ENCODE data around the gene CNPPD1.

The CNPPD1 gene

GRCh38 chr2:219186754-219187456 is 10.2 kb upstream of the CNPPD1 start:
- Histone ChIP-seq H3K27ac (replicated peaks) (no peak overlapping the region), H3K4me3 (replicated peaks; ENCODE audit: insufficient read depth, low read length) (no peak overlapping the region), H3K27me3 (ENCODE audit: insufficient read depth, poor library complexity, severe bottlenecking) (no peaks in the 10 kb centered on the region)
- no peak for DNase-seq (ENCODE audit: low read depth in 1 of 2, low spot score in 1 of 2)
- TF ChIP-seq CTCF (IDR thresholded peaks at IDR 0.05; ENCODE audit: insufficient read depth, low read length) (no peak), SPI1 (IDR thresholded peaks at IDR 0.05; ENCODE audit: borderline replicate concordance, low read depth) (peak; percentile 26; the same call in 1 of the 2 replicates), POLR2AphosphoS5 (IDR thresholded peaks at IDR 0.05; ENCODE audit: low read depth) (no peak), GABPA (IDR thresholded peaks at IDR 0.05; ENCODE audit: low read depth) (no peak)
- TF ChIP-seq, protein P1, sequence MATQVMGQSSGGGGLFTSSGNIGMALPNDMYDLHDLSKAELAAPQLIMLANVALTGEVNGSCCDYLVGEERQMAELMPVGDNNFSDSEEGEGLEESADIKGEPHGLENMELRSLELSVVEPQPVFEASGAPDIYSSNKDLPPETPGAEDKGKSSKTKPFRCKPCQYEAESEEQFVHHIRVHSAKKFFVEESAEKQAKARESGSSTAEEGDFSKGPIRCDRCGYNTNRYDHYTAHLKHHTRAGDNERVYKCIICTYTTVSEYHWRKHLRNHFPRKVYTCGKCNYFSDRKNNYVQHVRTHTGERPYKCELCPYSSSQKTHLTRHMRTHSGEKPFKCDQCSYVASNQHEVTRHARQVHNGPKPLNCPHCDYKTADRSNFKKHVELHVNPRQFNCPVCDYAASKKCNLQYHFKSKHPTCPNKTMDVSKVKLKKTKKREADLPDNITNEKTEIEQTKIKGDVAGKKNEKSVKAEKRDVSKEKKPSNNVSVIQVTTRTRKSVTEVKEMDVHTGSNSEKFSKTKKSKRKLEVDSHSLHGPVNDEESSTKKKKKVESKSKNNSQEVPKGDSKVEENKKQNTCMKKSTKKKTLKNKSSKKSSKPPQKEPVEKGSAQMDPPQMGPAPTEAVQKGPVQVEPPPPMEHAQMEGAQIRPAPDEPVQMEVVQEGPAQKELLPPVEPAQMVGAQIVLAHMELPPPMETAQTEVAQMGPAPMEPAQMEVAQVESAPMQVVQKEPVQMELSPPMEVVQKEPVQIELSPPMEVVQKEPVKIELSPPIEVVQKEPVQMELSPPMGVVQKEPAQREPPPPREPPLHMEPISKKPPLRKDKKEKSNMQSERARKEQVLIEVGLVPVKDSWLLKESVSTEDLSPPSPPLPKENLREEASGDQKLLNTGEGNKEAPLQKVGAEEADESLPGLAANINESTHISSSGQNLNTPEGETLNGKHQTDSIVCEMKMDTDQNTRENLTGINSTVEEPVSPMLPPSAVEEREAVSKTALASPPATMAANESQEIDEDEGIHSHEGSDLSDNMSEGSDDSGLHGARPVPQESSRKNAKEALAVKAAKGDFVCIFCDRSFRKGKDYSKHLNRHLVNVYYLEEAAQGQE (IDR thresholded peaks at IDR 0.05; ENCODE audit: insufficient replicate concordance, low read depth) = no peak

DNA sequence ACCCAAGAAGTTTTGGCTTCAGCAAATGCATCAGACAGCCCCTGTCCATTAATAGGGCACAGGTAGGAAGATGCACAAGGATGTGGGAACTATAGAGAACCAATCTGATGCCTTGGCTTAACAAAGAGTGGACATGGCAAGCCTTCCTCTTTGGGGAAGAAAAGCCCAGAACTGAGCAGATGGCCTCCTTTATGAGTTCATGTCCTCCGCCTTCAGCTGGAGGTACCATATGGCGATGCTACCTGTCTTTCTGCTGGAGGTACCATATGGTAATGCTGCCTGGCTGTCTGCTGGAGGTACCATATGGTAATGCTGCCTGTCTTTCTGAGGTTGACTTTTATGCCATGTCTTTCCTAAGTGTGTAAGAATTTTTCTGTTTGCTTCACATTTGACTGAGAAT is 7.4 kb upstream of the CNPPD1 start:
- DNase-seq (ENCODE audit: low read depth in 1 of 2, low spot score in 1 of 2) = no peak
- Histone ChIP-seq H3K4me3 (replicated peaks; ENCODE audit: insufficient read depth, low read length) (no peak overlapping the region), H3K27ac (replicated peaks) (no peak overlapping the region), H3K27me3 (ENCODE audit: insufficient read depth, poor library complexity, severe bottlenecking) (no peaks in the 10 kb centered on the region)
- no peak for TF ChIP-seq SPI1 (IDR thresholded peaks at IDR 0.05; ENCODE audit: borderline replicate concordance, low read depth)
- TF ChIP-seq, protein P1 (IDR thresholded peaks at IDR 0.05; ENCODE audit: insufficient replicate concordance, low read depth) = no peak
- no peak for TF ChIP-seq GABPA (IDR thresholded peaks at IDR 0.05; ENCODE audit: low read depth)
- TF ChIP-seq CTCF (IDR thresholded peaks at IDR 0.05; ENCODE audit: insufficient read depth, low read length) = no peak
- TF ChIP-seq POLR2AphosphoS5 (IDR thresholded peaks at IDR 0.05; ENCODE audit: low read depth) = no peak

GRCh38 chr2:219183151-219183772 is 6.5 kb upstream of the CNPPD1 start:
- TF ChIP-seq, protein P1 (IDR thresholded peaks at IDR 0.05; ENCODE audit: insufficient replicate concordance, low read depth) = no peak
- TF ChIP-seq GABPA (IDR thresholded peaks at IDR 0.05; ENCODE audit: low read depth) = no peak
- no peak for TF ChIP-seq POLR2AphosphoS5 (IDR thresholded peaks at IDR 0.05; ENCODE audit: low read depth)
- no peak for TF ChIP-seq SPI1 (IDR thresholded peaks at IDR 0.05; ENCODE audit: borderline replicate concordance, low read depth)
- no peak for TF ChIP-seq CTCF (IDR thresholded peaks at IDR 0.05; ENCODE audit: insufficient read depth, low read length)
- H3K27me3 ChIP-seq (ENCODE audit: insufficient read depth, poor library complexity, severe bottlenecking) = no peaks in the 10 kb centered on the region
- DNase-seq (ENCODE audit: low read depth in 1 of 2, low spot score in 1 of 2) = no peak
- H3K4me3 ChIP-seq (replicated peaks; ENCODE audit: insufficient read depth, low read length) = no peak overlapping the region
- H3K27ac ChIP-seq (replicated peaks) = no peak overlapping the region

Measured in HL-60 (cell line).